Mammary epithelial cell (primary cell): Measurements from ENCODE around the gene RPS6KA3.

ENCODE experiments used
- EZH2 ChIP-seq: IDR thresholded peaks from 2 replicates; pipeline ENCODE4 v1.6.1; 2012; ENCODE audit warnings: low read length, inconsistent platforms, borderline replicate concordance
- TF ChIP-seq, protein P1 (sequence below), 2 donors: IDR thresholded peaks in 1 of 2; conservative IDR thresholded peaks in 1 of 2; 2 replicates each; pipeline ENCODE4 v1.5.1; 2011 to 2012; ENCODE audit warnings: inconsistent platforms in 2 of 2, low read length in 2 of 2, mild to moderate bottlenecking in 2 of 2, control low read depth in 1 of 2, low read depth in 1 of 2; ENCODE audit not compliant: insufficient read depth in 1 of 2; ENCODE audit errors: extremely low read depth in 1 of 2

DNA sequence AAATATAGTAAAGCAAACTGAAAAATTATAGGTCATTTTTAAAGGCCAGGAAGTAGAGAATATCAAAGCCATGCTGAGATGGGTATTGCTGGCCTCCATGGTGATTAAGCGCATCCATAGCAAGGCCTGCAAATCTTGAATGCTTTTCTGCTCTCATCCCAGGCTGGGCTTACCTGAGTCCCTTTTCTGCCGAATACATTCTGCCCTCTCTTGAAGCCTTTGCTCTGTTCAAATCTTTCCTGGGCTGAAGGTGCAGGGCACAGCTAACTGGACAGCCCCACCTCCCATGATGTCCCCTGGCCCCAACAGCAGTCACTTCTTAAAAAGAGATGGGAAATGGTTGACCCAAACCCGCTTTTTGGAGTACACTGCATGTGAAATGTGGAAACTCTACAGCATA, 115.0 kb downstream of the RPS6KA3 start:
- TF ChIP-seq, protein P1, sequence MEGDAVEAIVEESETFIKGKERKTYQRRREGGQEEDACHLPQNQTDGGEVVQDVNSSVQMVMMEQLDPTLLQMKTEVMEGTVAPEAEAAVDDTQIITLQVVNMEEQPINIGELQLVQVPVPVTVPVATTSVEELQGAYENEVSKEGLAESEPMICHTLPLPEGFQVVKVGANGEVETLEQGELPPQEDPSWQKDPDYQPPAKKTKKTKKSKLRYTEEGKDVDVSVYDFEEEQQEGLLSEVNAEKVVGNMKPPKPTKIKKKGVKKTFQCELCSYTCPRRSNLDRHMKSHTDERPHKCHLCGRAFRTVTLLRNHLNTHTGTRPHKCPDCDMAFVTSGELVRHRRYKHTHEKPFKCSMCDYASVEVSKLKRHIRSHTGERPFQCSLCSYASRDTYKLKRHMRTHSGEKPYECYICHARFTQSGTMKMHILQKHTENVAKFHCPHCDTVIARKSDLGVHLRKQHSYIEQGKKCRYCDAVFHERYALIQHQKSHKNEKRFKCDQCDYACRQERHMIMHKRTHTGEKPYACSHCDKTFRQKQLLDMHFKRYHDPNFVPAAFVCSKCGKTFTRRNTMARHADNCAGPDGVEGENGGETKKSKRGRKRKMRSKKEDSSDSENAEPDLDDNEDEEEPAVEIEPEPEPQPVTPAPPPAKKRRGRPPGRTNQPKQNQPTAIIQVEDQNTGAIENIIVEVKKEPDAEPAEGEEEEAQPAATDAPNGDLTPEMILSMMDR (conservative IDR thresholded peaks at IDR 0.05 in 1 of 2, IDR thresholded peaks at IDR 0.05 in 1 of 2; ENCODE audit: extremely low read depth in 1 of 2, insufficient read depth in 1 of 2, low read depth in 1 of 2, low read length in 2 of 2): no peak
- no peak for TF ChIP-seq EZH2
